Tibial nerve (tissue), 4 donors: ENCODE results near the gene KLC1.

Source experiments
- CTCF ChIP-seq, 5 experiments: fragments of 200-600 bp in 3 of 5; fragments of 450-650 bp in 2 of 5; sonication (generic) in 3 of 5; IDR thresholded peaks; one replicate each; pipeline ENCODE4 v1.5.1; 2016 to 2019; ENCODE audit warnings: antibody characterized with exemption in 5 of 5, mild to moderate bottlenecking in 3 of 5, moderate library complexity in 2 of 5
- EP300 ChIP-seq, 2 donors: sonication (generic); formaldehyde crosslinking; IDR thresholded peaks; one replicate each; pipeline ENCODE4 v1.6.1; 2017; ENCODE audit warnings: antibody characterized with exemption in 2 of 2, mild to moderate bottlenecking in 1 of 2
- POLR2A ChIP-seq, 2 donors: fragments of 450-650 bp; IDR thresholded peaks; one replicate each; pipeline ENCODE4 v1.6.1; 2017; ENCODE audit warnings: antibody characterized with exemption in 2 of 2, mild to moderate bottlenecking in 2 of 2, moderate library complexity in 2 of 2

- TF ChIP-seq CTCF (IDR thresholded peaks at IDR 0.05) = no peak
- TF ChIP-seq POLR2A (IDR thresholded peaks at IDR 0.05) = no peak
- TF ChIP-seq EP300 (IDR thresholded peaks at IDR 0.05) = no peak
Observed at GRCh38 chr14:103634156-103634555, 5.1 kb downstream of the KLC1 start.
